Measurements from ENCODE around the gene ZNF33B. TPM values are rescaled to one million over a fixed set of nuclear protein-coding genes. Genes with fewer than 3 reads are reported as not detected.
"Not testable (repeated sequence)": the region's sequence is repeated elsewhere in the genome, so short reads cannot be mapped to it uniquely, and the experiment has no call there.

Gene ZNF33B
- total RNA-seq, 1 experiment from 2014 or later: 39.6 TPM

DNA sequence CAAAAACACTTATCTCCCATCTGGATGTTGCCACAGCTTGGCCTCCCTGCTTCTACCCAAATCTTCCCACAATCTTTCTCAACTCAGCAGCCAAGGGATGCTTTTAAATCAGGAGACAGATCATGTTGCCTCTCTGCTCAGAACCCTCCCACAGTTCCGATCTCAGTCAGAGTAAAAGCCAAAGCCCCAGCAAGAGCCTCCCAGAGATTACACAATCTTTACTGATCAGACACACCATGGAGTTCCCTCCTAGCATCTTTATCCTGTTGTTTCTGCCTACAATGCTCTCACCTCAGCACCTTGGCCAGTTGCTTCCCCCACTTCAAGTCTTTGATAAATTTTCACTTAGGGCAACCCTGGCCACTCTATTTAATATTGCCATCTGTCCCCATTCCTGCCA is 41.9 kb upstream of the ZNF33B start:
- H3K23me2 ChIP-seq (ENCODE audit: insufficient read length, low read depth, low read length, poor library complexity, severe bottlenecking): no peaks in the 10 kb centered on the region
- WGBS (ENCODE audit: extremely low coverage, insufficient read length, low lambda C conversion rate): no CpG with 5 or more reads among the region's 1 CpG

DNA sequence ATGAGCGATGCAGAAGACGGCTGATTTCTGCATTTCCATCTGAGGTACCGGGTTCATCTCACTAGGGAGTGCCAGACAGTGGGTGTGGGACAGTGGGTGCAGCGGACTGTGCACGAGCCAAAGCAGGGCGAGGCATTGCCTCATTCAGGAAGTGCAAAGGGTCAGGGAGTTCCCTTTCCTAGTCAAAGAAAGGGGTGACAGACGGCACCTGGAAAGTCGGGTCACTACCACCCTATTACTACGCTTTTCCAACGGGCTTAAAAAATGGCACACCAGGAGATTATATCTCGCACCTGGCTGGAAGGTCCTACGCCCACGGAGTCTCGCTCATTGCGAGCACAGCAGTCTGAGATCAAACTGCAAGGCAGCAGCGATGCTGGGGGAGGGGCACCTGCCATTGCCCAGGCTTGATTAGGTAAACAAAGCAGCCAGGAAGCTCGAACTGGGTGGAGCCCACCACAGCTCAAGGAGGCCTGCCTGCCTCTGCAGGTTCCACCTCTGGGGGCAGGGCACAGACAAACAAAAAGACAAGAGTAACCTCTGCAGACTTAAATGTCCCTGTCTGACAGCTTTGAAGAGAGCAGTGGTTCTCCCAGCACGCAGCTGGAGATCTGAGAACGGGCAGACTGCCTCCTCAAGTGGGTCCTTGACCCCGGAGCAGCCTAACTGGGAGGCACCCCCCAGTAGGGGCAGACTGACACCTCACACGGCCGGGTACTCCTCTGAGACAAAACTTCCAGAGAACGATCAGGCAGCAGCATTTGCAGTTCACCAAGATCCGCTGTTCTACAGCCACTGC is 27.0 kb upstream of the ZNF33B start:
- H2BK5ac ChIP-seq (ENCODE audit: insufficient read length, low read length); H4K5ac ChIP-seq (ENCODE audit: insufficient read length, low read depth, low read length); H3K56ac ChIP-seq (ENCODE audit: insufficient read length, low read depth, low read length); H3K4me1 Mint-ChIP-seq; H2BK12ac ChIP-seq (ENCODE audit: insufficient read length, low read depth, low read length); H3K4me3 Mint-ChIP-seq; H4K8ac ChIP-seq (replicated peaks; ENCODE audit: insufficient read length, low read depth, low read length); H4K20me1 ChIP-seq (ENCODE audit: control insufficient read depth, insufficient read depth, insufficient read length); H3K27me3 Mint-ChIP-seq (ENCODE audit: low read depth); H3K4me2 ChIP-seq (ENCODE audit: insufficient read depth, insufficient read length, low read length); H3K23me2 ChIP-seq (ENCODE audit: insufficient read length, low read depth, low read length, poor library complexity, severe bottlenecking); H3K79me1 ChIP-seq (ENCODE audit: insufficient read depth, low read depth, low read length, poor library complexity, severe bottlenecking); H3K4ac ChIP-seq (ENCODE audit: low read depth, low read length); H3K9me3 ChIP-seq (ENCODE audit: control insufficient read depth, low read depth, low read length); H3T11ph ChIP-seq (ENCODE audit: low read length); H2BK20ac ChIP-seq (ENCODE audit: low read depth, low read length, poor library complexity, severe bottlenecking); DNase-seq; H3K27ac Mint-ChIP-seq; H2BK120ac ChIP-seq (ENCODE audit: low read depth, low read length, poor library complexity, severe bottlenecking); H3K27me3 ChIP-seq (ENCODE audit: insufficient read depth, low read length); H3K79me2 ChIP-seq (ENCODE audit: insufficient read depth, low read length); H3K23ac ChIP-seq (ENCODE audit: insufficient read length, low read depth, low read length); H3K27ac ChIP-seq (ENCODE audit: insufficient read length, low read depth, low read length); H3K18ac ChIP-seq (ENCODE audit: insufficient read length, low read depth, low read length); H3K14ac ChIP-seq (ENCODE audit: insufficient read depth, low read length); H2AFZ ChIP-seq (ENCODE audit: low read length); H3K4me1 ChIP-seq (ENCODE audit: insufficient read depth, low read length); H2AK5ac ChIP-seq (ENCODE audit: insufficient read length, low read length); H2BK15ac ChIP-seq (ENCODE audit: low read depth, low read length); H3K9ac ChIP-seq (ENCODE audit: extremely low read depth, insufficient read length, low read length); H4K91ac ChIP-seq (ENCODE audit: insufficient read length, low read depth, low read length): not testable (repeated sequence)
- no CpG with 5 or more reads among the region's 24 CpGs for WGBS (ENCODE audit: extremely low coverage, insufficient read length, low lambda C conversion rate)
- H3K9me3 Mint-ChIP-seq: peaks cover 66 to 71% of the 10 kb centered on the region in 2 experiments
- H3K36me3 Mint-ChIP-seq (ENCODE audit: insufficient read depth in 1 of 3, low read depth in 3 of 3): peaks cover 6 to 11% (median 8%) of the 10 kb centered on the region in 3 experiments

More for the DNA sequence above, 41.9 kb upstream of the ZNF33B start:
- Mint-ChIP-seq H3K4me1 (no peaks in the 10 kb centered on the region), H3K36me3 (ENCODE audit: insufficient read depth in 1 of 3, low read depth in 3 of 3) (peaks cover 4 to 21% (median 6%) of the 10 kb centered on the region in 3 experiments; a peak in 5 of 7 replicates), H3K4me3 (no peak overlapping the region), H3K9me3 (peaks cover 82 to 92% of the 10 kb centered on the region in 2 experiments), H3K27ac (no peak overlapping the region), H3K27me3 (ENCODE audit: low read depth) (peaks cover 5% of the 10 kb centered on the region)
- Histone ChIP-seq H3K4me1 (ENCODE audit: insufficient read depth, low read length) (no peaks in the 10 kb centered on the region), H2BK120ac (ENCODE audit: low read depth, low read length, poor library complexity, severe bottlenecking) (no peak overlapping the region), H4K8ac (replicated peaks; ENCODE audit: insufficient read length, low read depth, low read length) (no peak overlapping the region), H3K27me3 (ENCODE audit: insufficient read depth, low read length) (no peaks in the 10 kb centered on the region), H3K56ac (ENCODE audit: insufficient read length, low read depth, low read length) (no peak overlapping the region), H3K9me3 (ENCODE audit: control insufficient read depth, low read depth, low read length) (peaks cover 59% of the 10 kb centered on the region), H4K5ac (ENCODE audit: insufficient read length, low read depth, low read length) (no peak overlapping the region), H3K79me1 (ENCODE audit: insufficient read depth, low read depth, low read length, poor library complexity, severe bottlenecking) (no peaks in the 10 kb centered on the region), H3T11ph (ENCODE audit: low read length) (no peak overlapping the region), H2BK15ac (ENCODE audit: low read depth, low read length) (no peak overlapping the region), H3K4ac (ENCODE audit: low read depth, low read length) (no peak overlapping the region), H3K4me2 (ENCODE audit: insufficient read depth, insufficient read length, low read length) (no peak overlapping the region), H3K23ac (ENCODE audit: insufficient read length, low read depth, low read length) (no peak overlapping the region), H3K79me2 (ENCODE audit: insufficient read depth, low read length) (no peaks in the 10 kb centered on the region), H2BK5ac (ENCODE audit: insufficient read length, low read length) (no peak overlapping the region), H3K14ac (ENCODE audit: insufficient read depth, low read length) (no peak overlapping the region), H3K9ac (ENCODE audit: extremely low read depth, insufficient read length, low read length) (no peak overlapping the region), H2BK20ac (ENCODE audit: low read depth, low read length, poor library complexity, severe bottlenecking) (no peak overlapping the region), H3K27ac (ENCODE audit: insufficient read length, low read depth, low read length) (no peak overlapping the region), H2AFZ (ENCODE audit: low read length) (no peak overlapping the region), H4K20me1 (ENCODE audit: control insufficient read depth, insufficient read depth, insufficient read length) (no peaks in the 10 kb centered on the region), H3K18ac (ENCODE audit: insufficient read length, low read depth, low read length) (no peak overlapping the region), H4K91ac (ENCODE audit: insufficient read length, low read depth, low read length) (no peak overlapping the region), H2BK12ac (ENCODE audit: insufficient read length, low read depth, low read length) (no peak overlapping the region), H2AK5ac (ENCODE audit: insufficient read length, low read length) (no peak overlapping the region)
- no peak for DNase-seq
- TF ChIP-seq, protein P1, sequence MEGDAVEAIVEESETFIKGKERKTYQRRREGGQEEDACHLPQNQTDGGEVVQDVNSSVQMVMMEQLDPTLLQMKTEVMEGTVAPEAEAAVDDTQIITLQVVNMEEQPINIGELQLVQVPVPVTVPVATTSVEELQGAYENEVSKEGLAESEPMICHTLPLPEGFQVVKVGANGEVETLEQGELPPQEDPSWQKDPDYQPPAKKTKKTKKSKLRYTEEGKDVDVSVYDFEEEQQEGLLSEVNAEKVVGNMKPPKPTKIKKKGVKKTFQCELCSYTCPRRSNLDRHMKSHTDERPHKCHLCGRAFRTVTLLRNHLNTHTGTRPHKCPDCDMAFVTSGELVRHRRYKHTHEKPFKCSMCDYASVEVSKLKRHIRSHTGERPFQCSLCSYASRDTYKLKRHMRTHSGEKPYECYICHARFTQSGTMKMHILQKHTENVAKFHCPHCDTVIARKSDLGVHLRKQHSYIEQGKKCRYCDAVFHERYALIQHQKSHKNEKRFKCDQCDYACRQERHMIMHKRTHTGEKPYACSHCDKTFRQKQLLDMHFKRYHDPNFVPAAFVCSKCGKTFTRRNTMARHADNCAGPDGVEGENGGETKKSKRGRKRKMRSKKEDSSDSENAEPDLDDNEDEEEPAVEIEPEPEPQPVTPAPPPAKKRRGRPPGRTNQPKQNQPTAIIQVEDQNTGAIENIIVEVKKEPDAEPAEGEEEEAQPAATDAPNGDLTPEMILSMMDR (conservative IDR thresholded peaks at IDR 0.05): no peak

Measured in H9 (cell line).